Mesenchymal stem cell (in vitro differentiated cells and primary cell): ENCODE results near the gene SFXN5.
A peak's percentile ranks its signal among the peaks of the same experiment; 100 is the strongest.

ENCODE experiments used
- DNase-seq: peaks from one replicate; pipeline ENCODE4 v3.0.0-alpha.2; 2013
- H2AFZ ChIP-seq: one replicate; pipeline ENCODE4 v1.6.1; 2013; ENCODE audit warnings: low read depth, mild to moderate bottlenecking, control low read depth, inconsistent platforms, low read length, moderate library complexity
- H2AK5ac ChIP-seq: 2 replicates; pipeline ENCODE4 v1.6.1; 2013; ENCODE audit warnings: low read length, moderate library complexity, mild to moderate bottlenecking, inconsistent platforms; ENCODE audit not compliant: severe bottlenecking
- H2BK120ac ChIP-seq: one replicate; pipeline ENCODE4 v1.6.1; 2013; ENCODE audit warnings: low read depth, mild to moderate bottlenecking, inconsistent platforms, low read length, moderate library complexity
- H2BK12ac ChIP-seq, 2 experiments: one replicate each; pipeline ENCODE4 v1.6.1; 2013; ENCODE audit warnings: inconsistent platforms in 2 of 2, low read length in 2 of 2, mild to moderate bottlenecking in 2 of 2, moderate library complexity in 2 of 2, control low read depth in 1 of 2
- H2BK15ac ChIP-seq: one replicate; pipeline ENCODE4 v1.6.1; 2013; ENCODE audit warnings: mild to moderate bottlenecking, low read depth, inconsistent platforms; ENCODE audit not compliant: poor library complexity, severe bottlenecking
- H2BK5ac ChIP-seq: 2 replicates; pipeline ENCODE4 v1.6.1; 2013; ENCODE audit warnings: low read depth, mild to moderate bottlenecking, low read length, control low read depth, inconsistent platforms; ENCODE audit not compliant: poor library complexity, severe bottlenecking
- H3K14ac ChIP-seq, 2 experiments: one replicate each; pipeline ENCODE4 v1.6.1; 2013; ENCODE audit warnings: inconsistent platforms in 2 of 2, low read length in 2 of 2, control low read depth in 1 of 2, mild to moderate bottlenecking in 1 of 2, moderate library complexity in 1 of 2
- H3K18ac ChIP-seq, 2 experiments: one replicate each; pipeline ENCODE4 v1.6.1; 2013; ENCODE audit warnings: inconsistent platforms in 2 of 2, low read length in 2 of 2, control low read depth in 1 of 2, low read depth in 1 of 2, mild to moderate bottlenecking in 1 of 2
- H3K23ac ChIP-seq, 2 experiments: one replicate each; pipeline ENCODE4 v1.6.1; 2013; ENCODE audit warnings: inconsistent platforms in 2 of 2, low read length in 2 of 2, mild to moderate bottlenecking in 2 of 2, moderate library complexity in 2 of 2, control low read depth in 1 of 2
- H3K27ac ChIP-seq: 2 replicates; pipeline ENCODE4 v1.5.1; 2013; ENCODE audit warnings: mild to moderate bottlenecking, moderate library complexity, low read length, control low read depth, inconsistent platforms; ENCODE audit not compliant: poor library complexity, severe bottlenecking
- H3K27me3 ChIP-seq, 2 experiments: 2 replicates each; pipeline versions ENCODE4 v1.6.1 to v1.7.0; 2013; ENCODE audit warnings: low read length in 2 of 2, mild to moderate bottlenecking in 2 of 2, moderate library complexity in 2 of 2, control low read depth in 1 of 2, inconsistent platforms in 1 of 2; ENCODE audit not compliant: control insufficient read depth in 1 of 2, insufficient read depth in 1 of 2
- H3K36me3 ChIP-seq, 2 experiments: 2 replicates each; pipeline versions ENCODE4 v1.6.1 to v1.7.0; 2013; ENCODE audit warnings: low read length in 2 of 2, control low read depth in 1 of 2, inconsistent platforms in 1 of 2, low read depth in 1 of 2, mild to moderate bottlenecking in 1 of 2; ENCODE audit not compliant: insufficient read depth in 2 of 2, control insufficient read depth in 1 of 2
- H3K4ac ChIP-seq, 2 experiments: one replicate each; pipeline ENCODE4 v1.6.1; 2013; ENCODE audit warnings: inconsistent platforms in 2 of 2, low read length in 2 of 2, mild to moderate bottlenecking in 2 of 2, moderate library complexity in 2 of 2, control low read depth in 1 of 2, low read depth in 1 of 2
- H3K4me1 ChIP-seq: 2 replicates; pipeline ENCODE4 v1.6.1; 2013; ENCODE audit warnings: low read depth, low read length, control low read depth; ENCODE audit not compliant: control insufficient read depth, insufficient read depth
- H3K4me2 ChIP-seq: 2 replicates; pipeline ENCODE4 v1.6.1; 2013; ENCODE audit warnings: low read length, mild to moderate bottlenecking, inconsistent platforms; ENCODE audit not compliant: poor library complexity, severe bottlenecking
- H3K4me3 ChIP-seq, 2 experiments: 2 replicates each; pipeline versions ENCODE4 v1.5.1 to v1.7.0; 2013; ENCODE audit warnings: low read length in 2 of 2, mild to moderate bottlenecking in 2 of 2, control low read depth in 1 of 2, low read depth in 1 of 2; ENCODE audit not compliant: insufficient read depth in 1 of 2
- H3K79me1 ChIP-seq: replicated peaks from 2 replicates; pipeline ENCODE4 v1.6.1; 2013; ENCODE audit warnings: mild to moderate bottlenecking, control low read depth, low read length, inconsistent platforms; ENCODE audit not compliant: poor library complexity, severe bottlenecking
- H3K9ac ChIP-seq: 2 replicates; pipeline ENCODE4 v1.7.0; 2013; ENCODE audit warnings: mild to moderate bottlenecking, low read length, moderate library complexity
- H3K9me3 ChIP-seq: 2 replicates; pipeline ENCODE4 v1.7.0; 2013; ENCODE audit warnings: mild to moderate bottlenecking, low read length; ENCODE audit not compliant: control insufficient read depth
- H4K8ac ChIP-seq: one replicate; pipeline ENCODE4 v1.6.1; 2013; ENCODE audit warnings: inconsistent platforms, mild to moderate bottlenecking, low read length, moderate library complexity
- H4K91ac ChIP-seq: one replicate; pipeline ENCODE4 v1.6.1; 2013; ENCODE audit warnings: mild to moderate bottlenecking, low read length, inconsistent platforms
- WGBS: methylation state at CpG from one replicate; pipeline ENCODE4 v1.1.7; 2013; ENCODE audit warnings: mixed read lengths; 5-methylcytosine and 5-hydroxymethylcytosine counted together

SFXN5 gene

GRCh38 chr2:73072416-73072815 is 904 bp upstream of the SFXN5 start:
- peaks cover 33% of the 10 kb centered on the region for H3K79me1 ChIP-seq
- peak overlapping the region in 1 of 2 experiments; percentile 87 for H3K4me3 ChIP-seq
- peak overlapping the region; percentile 92 for H3K9ac ChIP-seq
- H2BK5ac ChIP-seq, result no peak overlapping the region
- H3K4me2 ChIP-seq, result peak overlapping the region; percentile 81
- no peak overlapping the region for H3K18ac ChIP-seq
- H4K8ac ChIP-seq, result peak overlapping the region; percentile 10
- WGBS, result 85% methylated on average over 1 of the region's 1 CpG
- no peak overlapping the region for H2BK12ac ChIP-seq
- no peak overlapping the region for H3K14ac ChIP-seq
- no peak overlapping the region for H3K4ac ChIP-seq
- no peak overlapping the region for H3K27ac ChIP-seq
- no peak overlapping the region for H2BK120ac ChIP-seq
- no peak overlapping the region for H2AFZ ChIP-seq
- H3K9me3 ChIP-seq, result no peaks in the 10 kb centered on the region
- DNase-seq, result no peak
- H3K27me3 ChIP-seq, result no peaks in the 10 kb centered on the region
- H2BK15ac ChIP-seq, result no peak overlapping the region
- peaks cover 31% of the 10 kb centered on the region for H3K4me1 ChIP-seq
- H2AK5ac ChIP-seq, result no peak overlapping the region
- peaks cover 40 to 45% of the 10 kb centered on the region in 2 experiments for H3K36me3 ChIP-seq
- no peak overlapping the region for H4K91ac ChIP-seq
- no peak overlapping the region for H3K23ac ChIP-seq

- no peak overlapping the region for H2BK120ac ChIP-seq
- H3K23ac ChIP-seq, result no peak overlapping the region
- peak overlapping the region; percentile 10 for H4K8ac ChIP-seq
- H3K4me1 ChIP-seq, result peaks cover 29% of the 10 kb centered on the region
- peak overlapping the region; percentile 85 for H2AFZ ChIP-seq
- H3K79me1 ChIP-seq, result peaks cover 30% of the 10 kb centered on the region
- no peak overlapping the region for H2AK5ac ChIP-seq
- H3K18ac ChIP-seq, result peak overlapping the region; percentile 17 to 89
- peak overlapping the region; percentile 92 for H3K9ac ChIP-seq
- H3K4me2 ChIP-seq, result peak overlapping the region; percentile 81
- H2BK12ac ChIP-seq, result no peak overlapping the region
- no peaks in the 10 kb centered on the region for H3K9me3 ChIP-seq
- peaks cover 38 to 42% of the 10 kb centered on the region in 2 experiments for H3K36me3 ChIP-seq
- H3K4ac ChIP-seq, result peak overlapping the region in 1 of 2 experiments; percentile 85
- H3K27ac ChIP-seq, result peak overlapping the region; percentile 40
- H2BK15ac ChIP-seq, result no peak overlapping the region
- H2BK5ac ChIP-seq, result no peak overlapping the region
- H3K14ac ChIP-seq, result peak overlapping the region in 1 of 2 experiments; percentile 68
- no peaks in the 10 kb centered on the region for H3K27me3 ChIP-seq
- peak overlapping the region; percentile 68 to 87 for H3K4me3 ChIP-seq
- WGBS, result 13% methylated on average over 11 of the region's 11 CpGs
- no peak for DNase-seq
- H4K91ac ChIP-seq, result no peak overlapping the region
Observed at GRCh38 chr2:73072129-73072395, 550 bp upstream of the SFXN5 start.

- H3K9me3 ChIP-seq, result no peaks in the 10 kb centered on the region
- H3K27ac ChIP-seq, result peak overlapping the region; percentile 54
- peak overlapping the region; percentile 83 for H2BK15ac ChIP-seq
- peak overlapping the region; percentile 70 for H2BK5ac ChIP-seq
- H2BK120ac ChIP-seq, result peak overlapping the region; percentile 74
- H3K36me3 ChIP-seq, result peaks cover 26 to 30% of the 10 kb centered on the region in 2 experiments
- under 1% methylated on average over 65 of the region's 83 CpGs for WGBS
- H2AK5ac ChIP-seq, result no peak overlapping the region
- peak overlapping the region in 1 of 2 experiments; percentile 48 for H2BK12ac ChIP-seq
- peak overlapping the region; percentile 5 for H4K91ac ChIP-seq
- peak overlapping the region; percentile 5 for H4K8ac ChIP-seq
- DNase-seq, result peak; percentile 58
- peak overlapping the region; percentile 60 for H2AFZ ChIP-seq
- peaks cover 23% of the 10 kb centered on the region for H3K4me1 ChIP-seq
- peak overlapping the region in 1 of 2 experiments; percentile 99 for H3K23ac ChIP-seq
- H3K14ac ChIP-seq, result peak overlapping the region in 1 of 2 experiments; percentile 98
- H3K4me2 ChIP-seq, result peak overlapping the region; percentile 92
- peak overlapping the region; percentile 68 to 76 for H3K4ac ChIP-seq
- H3K4me3 ChIP-seq, result peak overlapping the region; percentile 83 to 87
- peak overlapping the region; percentile 91 to 98 for H3K18ac ChIP-seq
- peaks cover 21% of the 10 kb centered on the region for H3K79me1 ChIP-seq
- H3K9ac ChIP-seq, result peak overlapping the region; percentile 92
- H3K27me3 ChIP-seq, result no peaks in the 10 kb centered on the region
Observed at GRCh38 chr2:73070643-73071359, 711 bp downstream of the SFXN5 start.

- H3K14ac ChIP-seq, result peak overlapping the region in 1 of 2 experiments; percentile 93
- H2BK5ac ChIP-seq, result no peak overlapping the region
- H3K36me3 ChIP-seq, result peaks cover 18 to 25% of the 10 kb centered on the region in 2 experiments
- DNase-seq, result peak; percentile 41
- H2BK12ac ChIP-seq, result peak overlapping the region in 1 of 2 experiments; percentile 1
- H3K9ac ChIP-seq, result peak overlapping the region; percentile 92
- H3K4me3 ChIP-seq, result peak overlapping the region; percentile 83 to 87
- H3K9me3 ChIP-seq, result no peaks in the 10 kb centered on the region
- H2AFZ ChIP-seq, result peak overlapping the region; percentile 60
- 13% methylated on average over 27 of the region's 29 CpGs for WGBS
- H4K8ac ChIP-seq, result peak overlapping the region; percentile 67
- H3K18ac ChIP-seq, result peak overlapping the region; percentile 66 to 84
- peak overlapping the region; percentile 92 for H3K4me2 ChIP-seq
- no peak overlapping the region for H3K27ac ChIP-seq
- H2BK120ac ChIP-seq, result no peak overlapping the region
- H3K4me1 ChIP-seq, result peaks cover 19% of the 10 kb centered on the region
- peaks cover 21% of the 10 kb centered on the region for H3K79me1 ChIP-seq
- H3K27me3 ChIP-seq, result no peaks in the 10 kb centered on the region
- H2BK15ac ChIP-seq, result peak overlapping the region; percentile 56
- peak overlapping the region; percentile 63 for H4K91ac ChIP-seq
- H3K4ac ChIP-seq, result peak overlapping the region in 1 of 2 experiments; percentile 55
- H3K23ac ChIP-seq, result peak overlapping the region in 1 of 2 experiments; percentile 92
- no peak overlapping the region for H2AK5ac ChIP-seq
Observed at GRCh38 chr2:73069855-73070642, 1.5 kb downstream of the SFXN5 start.
